ENCODE measurements around the gene PHLDB2.

Gene PHLDB2

GRCh38 chr3:111967651-111968274 is 108.7 kb downstream of the PHLDB2 start:
- DNase-seq, result peak; percentile 80 to 94 (median 87)

GRCh38 chr3:111968319-111969054 is 109.4 kb downstream of the PHLDB2 start:
- peak in 2 of 3 experiments; percentile 64 to 93 for DNase-seq

- peak in 2 of 3 experiments; percentile 11 to 55 for DNase-seq
These were observed 111.3 kb downstream of the PHLDB2 start for GRCh38 chr3:111970376-111970775.

GRCh38 chr3:111971533-111972130 is 112.6 kb downstream of the PHLDB2 start:
- peak; percentile 4 to 88 (median 75) for DNase-seq

GRCh38 chr3:111972891-111973290 is 113.8 kb downstream of the PHLDB2 start:
- DNase-seq, result peak in 2 of 3 experiments; percentile 5 to 38

DNA sequence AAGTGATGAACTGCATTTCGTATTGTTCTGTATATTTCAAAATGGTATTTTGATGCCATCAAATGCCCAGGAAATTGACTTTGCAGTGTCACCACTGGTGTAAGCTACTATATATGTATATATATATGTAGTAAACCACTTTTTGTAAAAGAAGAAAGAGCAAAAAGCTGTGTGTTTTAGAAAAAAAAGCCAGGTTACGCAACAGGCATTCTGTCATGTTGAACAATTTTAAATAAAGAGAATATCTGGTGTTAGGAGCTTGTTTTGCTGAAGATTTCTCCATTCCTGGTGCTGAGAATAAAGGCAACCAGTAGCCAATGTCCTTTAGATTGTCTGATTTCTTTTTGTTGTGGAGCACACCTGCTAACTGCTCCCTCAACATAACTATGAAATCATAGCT is 116.1 kb downstream of the PHLDB2 start:
- no peak for DNase-seq

DNA sequence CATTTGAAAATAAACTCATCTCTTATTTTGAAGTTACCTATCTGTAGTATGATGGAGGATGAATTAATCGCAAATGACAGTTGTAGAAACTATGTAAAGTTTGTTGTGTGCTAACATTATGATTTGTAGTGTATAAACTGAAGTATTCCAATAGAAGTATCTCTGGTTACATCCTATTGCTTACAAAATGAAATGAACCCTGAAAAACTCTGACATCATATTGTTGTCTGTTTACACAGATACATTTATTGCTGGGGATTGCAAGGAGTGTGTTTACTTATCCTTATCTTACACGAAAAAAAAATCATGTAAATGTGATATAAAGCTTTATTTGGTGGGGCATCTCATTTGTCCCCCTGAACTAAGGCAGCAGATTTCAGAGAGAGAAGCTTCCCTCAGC is 117.2 kb downstream of the PHLDB2 start:
- DNase-seq, result no peak

DNA sequence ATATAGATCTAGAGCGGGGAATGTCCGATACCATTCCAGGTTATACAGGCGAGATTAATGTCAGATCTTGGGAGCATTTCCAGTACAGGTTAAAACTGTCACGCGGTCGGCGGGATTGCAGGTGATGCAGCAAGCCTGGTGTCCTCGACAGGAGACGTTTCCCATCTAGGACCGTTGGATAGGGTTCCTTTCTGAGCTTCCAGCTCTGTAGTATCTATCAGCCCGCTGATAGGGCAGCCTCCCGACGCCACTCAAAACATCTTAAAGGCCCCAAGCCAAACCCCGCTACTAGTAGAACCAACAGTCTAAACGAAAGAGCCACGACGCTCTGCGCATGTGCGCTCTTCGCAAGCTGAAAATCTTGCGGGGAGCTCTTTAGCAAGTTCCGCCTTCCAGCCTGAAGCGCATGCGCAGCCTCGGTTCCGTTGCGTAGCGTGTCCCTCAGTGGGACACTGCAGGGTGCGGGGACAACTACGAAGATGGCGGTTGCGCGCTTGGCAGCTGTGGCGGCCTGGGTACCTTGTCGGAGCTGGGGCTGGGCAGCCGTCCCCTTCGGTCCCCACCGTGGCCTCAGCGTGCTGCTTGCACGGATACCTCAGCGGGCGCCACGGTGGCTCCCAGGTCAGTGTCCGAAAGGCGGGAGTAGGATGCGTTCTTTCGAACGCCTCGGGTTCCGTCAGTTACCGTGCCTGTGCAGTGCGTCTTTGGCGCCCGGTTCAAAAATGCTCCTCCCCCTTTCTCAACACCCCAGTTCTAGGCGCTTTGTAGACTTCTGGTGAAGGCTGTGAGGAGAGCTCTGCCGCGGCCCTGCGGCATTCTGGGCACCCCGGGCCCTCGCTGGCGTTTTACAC is 119.7 kb downstream of the PHLDB2 start, which contains the start of gene ABHD10:
ABHD10 (plus strand) TSS at position 444 of the 851 bp plus-strand sequence; CDS start at position 480, 36 bp downstream.
- peak; percentile 99 to 100 (median 99) for DNase-seq

DNA sequence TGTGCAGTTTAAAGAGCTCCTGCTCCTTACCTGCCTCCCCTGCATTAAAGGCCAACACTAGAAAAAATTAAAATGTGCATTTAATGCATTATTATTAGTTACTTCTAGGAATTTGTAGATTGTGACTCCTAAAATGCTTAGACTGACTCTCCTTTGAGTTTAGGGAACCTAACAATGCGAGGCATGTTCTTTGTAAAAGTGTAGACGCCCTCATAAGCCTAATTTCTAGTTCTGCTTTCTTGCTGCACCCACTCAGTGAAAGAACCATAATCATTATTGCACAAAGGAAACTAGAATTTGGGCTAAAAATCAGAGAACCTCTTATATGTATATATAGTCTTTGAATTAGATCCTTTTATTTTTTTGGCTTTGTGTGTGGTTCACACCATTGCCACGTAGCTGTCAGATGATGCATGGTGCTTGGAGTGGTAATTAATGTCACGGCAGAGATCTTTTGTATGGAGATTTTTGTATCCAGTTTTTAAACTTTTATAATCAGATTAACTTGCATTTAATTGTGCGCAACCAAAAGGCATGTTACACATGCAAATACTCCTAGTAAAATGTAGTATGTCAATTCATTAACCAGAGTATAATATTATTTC is 120.5 kb downstream of the PHLDB2 start:
- DNase-seq, result peak in 1 of 3 experiments; percentile 77

DNA sequence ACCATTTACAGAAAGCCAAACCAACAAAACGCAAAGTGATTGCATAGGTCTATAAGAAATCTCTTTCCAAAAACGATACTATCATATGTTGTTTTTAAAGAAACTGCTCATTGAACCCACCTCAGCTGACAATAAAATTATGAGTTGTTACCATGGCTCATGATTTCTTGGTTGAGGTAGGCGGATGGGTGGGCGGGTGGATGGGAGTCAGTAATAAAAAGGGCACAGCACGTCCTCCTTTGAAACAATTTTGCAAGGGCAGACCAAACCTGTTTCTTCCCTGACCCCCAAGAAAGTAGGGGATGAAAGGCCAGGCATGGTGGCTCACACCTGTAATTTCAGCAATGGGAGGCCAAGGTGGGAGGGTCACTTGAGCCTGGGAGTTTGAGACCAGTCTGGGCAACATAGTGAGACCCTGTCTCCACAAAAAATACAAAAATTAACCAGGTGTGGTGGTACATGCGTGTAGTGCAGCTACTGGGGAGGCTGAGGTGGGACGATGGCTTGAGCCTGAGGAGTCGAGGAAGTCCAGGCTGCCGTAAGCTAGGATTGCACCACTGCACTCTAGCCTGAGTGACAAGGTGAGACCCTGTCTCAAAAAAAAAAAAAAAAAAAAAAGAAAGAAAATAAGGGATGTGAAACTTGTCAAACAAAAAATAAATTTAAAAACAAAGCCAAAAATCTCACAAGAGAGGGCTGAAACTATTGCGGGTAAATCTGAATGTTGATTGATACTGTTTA is 121.8 kb downstream of the PHLDB2 start:
- no peak for DNase-seq

- DNase-seq, result no peak
These were observed 122.3 kb downstream of the PHLDB2 start for GRCh38 chr3:111981457-111981763.

- DNase-seq, result no peak
These were observed 125.7 kb downstream of the PHLDB2 start for GRCh38 chr3:111984636-111985298.

DNA sequence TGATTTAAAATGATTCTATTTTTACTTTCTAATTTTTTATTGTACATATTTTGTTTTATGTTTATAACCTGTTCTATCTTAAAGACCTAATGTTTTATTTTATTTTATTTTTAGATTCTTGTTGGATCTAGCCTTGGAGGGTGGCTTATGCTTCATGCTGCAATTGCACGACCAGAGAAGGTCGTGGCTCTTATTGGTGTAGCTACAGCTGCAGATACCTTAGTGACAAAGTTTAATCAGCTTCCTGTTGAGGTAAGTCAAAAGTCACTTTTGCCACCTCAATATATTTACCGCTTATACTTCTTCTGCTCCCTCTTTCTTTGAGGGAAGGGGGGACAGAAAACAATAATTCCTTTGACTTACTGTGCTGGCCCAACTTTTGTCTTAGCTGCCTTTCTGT is 127.7 kb downstream of the PHLDB2 start:
- no peak for DNase-seq

GRCh38 chr3:111989061-111989678 is 130.1 kb downstream of the PHLDB2 start:
- DNase-seq, result peak; percentile 32 to 83 (median 61)

- no peak for DNase-seq
These were observed 134.0 kb downstream of the PHLDB2 start for GRCh38 chr3:111993038-111993437.

DNA sequence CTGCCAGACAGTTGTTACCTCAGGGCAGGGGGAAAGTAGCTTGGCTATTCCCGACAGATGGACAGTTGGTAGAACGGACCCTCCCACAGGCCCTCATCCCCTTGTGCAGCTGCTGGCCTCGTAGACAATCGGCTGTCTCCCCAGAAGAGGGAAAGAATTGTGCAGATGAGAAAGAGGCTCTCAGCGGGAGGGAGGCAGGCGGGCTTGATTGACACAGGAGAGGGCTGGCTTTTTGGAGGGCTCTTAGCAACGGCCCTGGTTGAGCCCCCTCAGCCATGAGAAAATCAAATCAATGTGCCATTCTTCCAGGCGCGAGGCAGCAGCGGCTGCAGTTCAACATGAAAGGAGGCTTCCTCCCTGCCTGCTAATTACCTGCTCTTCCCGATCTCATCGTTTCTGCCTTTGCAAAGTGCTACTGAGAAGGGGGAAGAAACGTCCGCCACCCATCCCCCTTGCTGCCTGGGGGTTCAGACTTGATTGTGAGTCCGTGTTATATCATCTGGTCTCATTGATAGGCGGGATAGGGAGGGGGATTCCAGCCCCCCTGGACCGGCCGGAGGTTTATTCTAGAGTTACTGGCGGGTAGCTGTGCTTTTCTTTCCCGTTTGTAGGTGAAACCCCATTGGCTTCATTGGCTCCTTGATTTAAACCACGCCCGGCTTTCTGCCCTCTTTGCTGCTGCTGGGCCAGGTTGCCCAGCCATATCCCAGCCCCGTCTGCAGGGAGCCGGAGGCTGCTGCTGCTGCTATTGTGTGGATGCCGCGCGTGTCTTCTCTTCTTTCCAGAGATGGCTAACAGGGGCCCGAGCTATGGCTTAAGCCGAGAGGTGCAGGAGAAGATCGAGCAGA is 139.8 kb downstream of the PHLDB2 start, which contains the start of gene TAGLN3:
TAGLN3 (plus strand) TSS at position 287 of the 848 bp plus-strand sequence; CDS start at position 788, 501 bp downstream.
- peak; percentile 76 to 96 (median 85) for DNase-seq

GRCh38 chr3:111999484-112000324 is 140.6 kb downstream of the PHLDB2 start:
- DNase-seq, result peak; percentile 24 to 77 (median 73)

DNA sequence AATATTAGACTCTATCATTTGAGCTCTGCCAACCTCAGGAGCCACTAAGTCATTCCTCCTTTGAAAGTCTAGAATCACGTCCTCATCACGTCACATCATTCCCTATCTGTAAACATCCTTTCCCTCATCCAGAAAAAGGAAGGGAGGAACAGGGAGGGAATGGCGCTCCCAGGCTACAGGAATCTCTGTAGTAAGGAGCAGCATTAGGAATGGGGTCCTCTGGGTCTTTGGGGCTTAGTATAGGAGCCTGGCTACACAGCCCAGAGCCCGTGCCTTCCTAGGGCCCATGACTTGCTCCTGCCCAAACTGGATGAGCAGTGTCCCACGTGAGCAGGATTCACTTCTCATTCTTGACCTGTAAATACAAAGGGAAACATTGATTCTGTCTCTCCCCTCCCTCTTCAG is 141.3 kb downstream of the PHLDB2 start:
- DNase-seq, result peak in 1 of 3 experiments; percentile 51

DNA sequence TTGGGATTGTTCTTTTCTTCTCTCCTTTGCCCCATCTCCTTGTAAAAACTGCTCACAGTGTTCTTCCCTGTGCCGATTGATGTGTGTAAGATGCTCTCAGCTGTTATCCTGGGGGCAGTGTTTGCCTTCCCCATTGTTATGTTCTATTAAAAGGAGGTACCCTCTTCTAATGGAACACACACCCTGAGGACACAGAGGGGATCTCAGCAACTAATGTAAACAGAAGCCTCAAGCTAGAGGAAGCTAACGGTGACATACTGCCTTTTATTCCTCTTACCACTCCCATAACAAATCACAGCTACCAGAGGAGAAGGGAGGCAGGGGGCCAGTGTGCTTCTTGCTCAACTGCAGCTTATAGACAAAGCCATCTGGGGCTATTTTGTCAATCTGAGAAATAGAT is 141.9 kb downstream of the PHLDB2 start:
- DNase-seq, result peak; percentile 25 to 87 (median 54)
